Rectal smooth muscle tissue (tissue), 1 donor: ENCODE measurements around the gene STK24.

ENCODE experiments used
- H3K27ac ChIP-seq: one replicate; pipeline ENCODE4 v1.7.0; 2013; ENCODE audit warnings: low read depth, low read length, inconsistent platforms
- H3K27me3 ChIP-seq: one replicate; pipeline ENCODE4 v1.7.0; 2013; ENCODE audit warnings: low read length; ENCODE audit not compliant: control insufficient read depth, insufficient read depth
- H3K36me3 ChIP-seq: one replicate; pipeline ENCODE4 v1.7.0; 2013; ENCODE audit warnings: low read length; ENCODE audit not compliant: control insufficient read depth, insufficient read depth
- H3K4me1 ChIP-seq: one replicate; pipeline ENCODE4 v1.7.0; 2013; ENCODE audit warnings: low read length; ENCODE audit not compliant: control insufficient read depth, insufficient read depth
- H3K4me3 ChIP-seq: one replicate; pipeline ENCODE4 v1.7.0; 2013; ENCODE audit warnings: low read length
- H3K9ac ChIP-seq: one replicate; pipeline ENCODE4 v1.7.0; 2013; ENCODE audit warnings: low read length

STK24 gene

GRCh38 chr13:98521461-98522247 lies 55.3 kb downstream of the STK24 start:
- no peak overlapping the region for H3K27ac ChIP-seq
- H3K4me3 ChIP-seq: no peak overlapping the region
- H3K4me1 ChIP-seq: peaks cover 12% of the 10 kb centered on the region
- H3K27me3 ChIP-seq: no peaks in the 10 kb centered on the region
- H3K9ac ChIP-seq: no peak overlapping the region
- H3K36me3 ChIP-seq: peaks cover 3% of the 10 kb centered on the region

DNA sequence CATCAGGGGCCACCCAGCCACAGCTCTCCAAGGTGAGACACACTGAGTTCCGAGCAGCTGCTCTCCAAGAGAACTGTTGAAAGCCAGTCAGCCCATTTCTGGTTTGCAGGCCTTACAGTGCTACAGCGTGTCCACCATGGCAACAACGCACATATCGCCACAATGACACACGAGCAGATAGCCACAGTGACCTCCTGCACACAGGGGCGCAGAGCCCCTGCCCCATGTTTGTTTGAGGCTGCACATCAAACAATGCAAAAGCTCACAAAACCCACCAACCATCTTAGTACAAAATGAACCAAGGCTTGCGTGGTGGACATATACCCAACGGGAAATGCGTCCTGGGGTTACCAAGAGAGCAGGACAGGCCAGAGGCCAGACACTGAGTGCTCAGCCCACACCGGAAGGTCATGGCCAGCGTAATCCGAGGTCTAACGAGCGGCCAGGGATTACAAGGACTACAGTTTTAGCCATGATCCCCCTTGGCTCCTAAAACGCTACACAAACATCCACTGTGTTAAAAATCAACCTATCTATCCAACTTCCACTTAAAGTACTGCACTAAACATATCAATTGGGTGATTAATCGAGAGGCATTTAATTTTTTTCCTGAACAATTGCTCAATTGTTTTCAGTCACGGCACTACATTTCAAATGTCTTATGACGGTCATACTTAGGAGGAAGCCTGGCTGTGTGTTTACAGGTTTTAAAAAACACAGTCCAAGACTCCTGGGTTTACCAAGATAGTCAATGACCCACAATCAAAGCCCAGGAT lies 56.0 kb downstream of the STK24 start:
- no peak overlapping the region for H3K27ac ChIP-seq

GRCh38 chr13:98519976-98520375 lies 56.9 kb downstream of the STK24 start:
- Histone ChIP-seq H3K9ac (no peak overlapping the region), H3K4me1 (peaks cover 12% of the 10 kb centered on the region), H3K27ac (no peak overlapping the region)

More for the DNA sequence above, 56.0 kb downstream of the STK24 start:
- no peak overlapping the region for H3K4me3 ChIP-seq
- peaks cover 12% of the 10 kb centered on the region for H3K4me1 ChIP-seq
- peaks cover 3% of the 10 kb centered on the region for H3K36me3 ChIP-seq
- H3K27me3 ChIP-seq: no peaks in the 10 kb centered on the region
- no peak overlapping the region for H3K9ac ChIP-seq

DNA sequence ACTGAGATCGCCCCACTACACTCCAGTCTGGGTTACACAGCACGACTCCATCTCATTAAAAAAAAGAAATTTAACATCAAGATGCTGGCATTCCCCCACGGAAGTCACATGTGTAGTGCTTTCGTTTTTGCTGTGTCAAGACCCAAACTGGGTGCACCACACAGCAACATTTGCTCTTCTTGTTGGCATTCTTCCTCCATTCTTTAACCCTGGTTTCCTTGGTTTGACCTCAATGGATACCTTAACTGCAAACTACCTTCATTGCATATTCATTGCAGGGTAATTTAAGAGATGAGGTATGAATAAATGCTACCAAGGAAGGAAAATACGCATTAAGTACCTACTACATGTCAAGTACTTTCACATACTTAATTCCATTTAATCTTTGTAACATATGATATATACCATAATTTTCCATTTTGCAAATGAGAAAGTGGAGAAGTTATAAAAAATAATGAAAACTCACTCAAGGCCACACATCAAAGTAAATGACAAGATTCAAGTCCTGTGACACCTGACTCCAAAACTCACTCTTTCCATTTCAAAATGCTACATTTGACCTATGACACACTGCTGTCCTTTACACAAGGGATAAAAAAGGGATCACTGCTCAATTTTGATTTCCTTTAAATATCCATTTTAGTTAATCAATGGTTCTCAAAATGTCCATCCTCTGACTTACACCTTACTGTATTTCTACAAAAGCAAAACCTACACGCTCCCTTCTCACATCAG lies 59.2 kb downstream of the STK24 start:
- Histone ChIP-seq H3K27ac (no peak overlapping the region), H3K9ac (no peak overlapping the region), H3K36me3 (peaks cover 3% of the 10 kb centered on the region), H3K4me1 (peaks cover 8% of the 10 kb centered on the region), H3K27me3 (no peaks in the 10 kb centered on the region), H3K4me3 (no peak overlapping the region)

More at GRCh38 chr13:98519976-98520375, 56.9 kb downstream of the STK24 start:
- no peak overlapping the region for H3K4me3 ChIP-seq
- H3K27me3 ChIP-seq: no peaks in the 10 kb centered on the region
- H3K36me3 ChIP-seq: peaks cover 3% of the 10 kb centered on the region

- Histone ChIP-seq H3K4me3 (no peak overlapping the region), H3K9ac (no peak overlapping the region), H3K27ac (no peak overlapping the region), H3K4me1 (peaks cover 3% of the 10 kb centered on the region), H3K27me3 (no peaks in the 10 kb centered on the region), H3K36me3 (peaks cover 3% of the 10 kb centered on the region)
These were observed 61.0 kb downstream of the STK24 start for GRCh38 chr13:98515818-98516465.

DNA sequence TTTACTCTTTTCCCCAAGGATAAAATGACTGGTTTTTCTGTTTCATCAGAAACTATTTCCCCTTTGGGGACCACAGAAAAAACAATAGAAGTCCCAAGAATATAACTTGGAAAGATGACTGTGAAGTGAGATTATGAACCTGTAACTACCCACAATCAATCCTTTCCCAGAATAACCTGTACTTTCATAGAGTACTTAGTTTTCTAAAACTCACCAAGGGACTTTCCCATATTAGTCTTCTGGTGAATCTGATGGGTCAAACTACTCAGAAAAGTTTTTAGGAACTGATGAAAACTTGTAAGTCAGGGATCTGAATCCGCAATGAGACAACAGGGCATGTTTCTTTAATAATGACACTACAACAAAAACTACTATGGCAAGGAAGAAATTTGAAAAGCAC lies 62.6 kb downstream of the STK24 start:
- Histone ChIP-seq H3K27me3 (no peaks in the 10 kb centered on the region), H3K27ac (no peak overlapping the region), H3K36me3 (peaks cover 3% of the 10 kb centered on the region), H3K9ac (no peak overlapping the region), H3K4me3 (no peak overlapping the region), H3K4me1 (peaks cover 9% of the 10 kb centered on the region)

GRCh38 chr13:98513837-98514236 lies 63.1 kb downstream of the STK24 start:
- Histone ChIP-seq H3K9ac (no peak overlapping the region), H3K4me1 (peaks cover 10% of the 10 kb centered on the region), H3K4me3 (no peak overlapping the region), H3K27me3 (no peaks in the 10 kb centered on the region), H3K36me3 (peaks cover under 1% of the 10 kb centered on the region), H3K27ac (no peak overlapping the region)

DNA sequence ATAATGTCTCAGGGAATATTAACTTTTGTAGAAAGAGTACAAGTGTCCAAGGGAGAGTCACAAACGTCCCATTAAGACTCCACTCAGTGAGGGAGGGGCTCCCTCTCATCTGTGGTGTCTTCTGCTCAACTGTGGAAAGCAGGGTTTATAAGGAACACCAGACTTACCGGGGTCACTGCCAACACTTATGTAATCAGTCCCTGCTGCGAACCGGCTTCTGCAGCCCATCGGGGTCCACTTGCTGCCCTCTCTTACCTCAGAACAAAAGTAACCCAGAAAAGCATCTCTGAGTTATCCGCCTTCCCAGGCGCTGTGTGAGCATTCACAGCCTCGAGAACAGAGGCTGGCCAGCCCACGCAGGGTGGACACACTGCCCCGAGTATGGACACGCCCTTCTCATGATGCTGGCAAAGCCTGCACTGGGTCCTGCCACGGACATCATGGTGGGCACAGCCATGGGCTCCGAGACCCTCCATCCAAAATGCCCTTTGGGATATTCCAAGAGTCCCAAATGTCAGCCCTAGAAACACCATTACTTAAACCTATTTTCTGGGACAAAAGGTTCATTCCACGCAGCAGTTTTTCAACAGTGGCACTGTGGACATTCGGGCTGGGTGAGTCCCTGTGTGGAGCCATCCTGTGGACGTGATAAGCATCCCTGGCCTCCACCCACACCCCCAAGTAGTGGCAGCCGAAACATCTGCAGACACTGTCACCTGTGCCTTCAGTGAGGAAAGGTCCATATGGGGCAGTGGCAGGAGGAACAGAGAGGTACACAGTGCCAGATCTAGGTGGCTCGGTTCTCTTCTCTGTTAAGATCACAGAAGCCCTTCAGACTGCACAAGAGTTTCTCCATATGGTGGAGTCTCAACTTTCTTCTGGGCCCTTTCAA lies 63.9 kb downstream of the STK24 start:
- Histone ChIP-seq H3K27ac (no peak overlapping the region), H3K4me1 (peaks cover 10% of the 10 kb centered on the region), H3K9ac (no peak overlapping the region), H3K36me3 (no peaks in the 10 kb centered on the region), H3K27me3 (no peaks in the 10 kb centered on the region), H3K4me3 (no peak overlapping the region)

DNA sequence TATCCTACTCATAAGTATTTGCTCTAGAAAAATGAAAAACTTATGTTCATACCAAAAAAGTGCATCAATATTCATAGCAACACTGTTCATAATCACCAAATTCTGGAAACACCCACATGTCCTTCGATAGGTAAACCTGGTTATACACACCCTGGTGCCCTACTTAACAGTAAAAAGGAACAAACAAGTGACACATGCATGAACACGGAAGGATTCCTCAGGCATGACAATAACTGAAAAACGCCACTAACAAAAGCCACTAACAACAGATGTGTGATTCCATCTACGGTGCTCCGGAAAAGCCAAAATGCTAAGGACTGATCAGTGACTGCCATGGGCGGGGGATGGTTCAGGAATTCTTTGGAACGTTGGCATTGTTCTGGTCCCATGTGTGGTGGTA lies 65.5 kb downstream of the STK24 start:
- H3K27me3 ChIP-seq: no peaks in the 10 kb centered on the region
- no peak overlapping the region for H3K4me3 ChIP-seq
- H3K27ac ChIP-seq: no peak overlapping the region
- H3K4me1 ChIP-seq: peaks cover 24% of the 10 kb centered on the region
- H3K36me3 ChIP-seq: no peaks in the 10 kb centered on the region
- no peak overlapping the region for H3K9ac ChIP-seq

GRCh38 chr13:98510156-98510509 lies 66.8 kb downstream of the STK24 start:
- Histone ChIP-seq H3K36me3 (no peaks in the 10 kb centered on the region), H3K4me3 (no peak overlapping the region), H3K27me3 (no peaks in the 10 kb centered on the region), H3K27ac (peak overlapping the region; percentile 52), H3K9ac (no peak overlapping the region), H3K4me1 (peaks cover 30% of the 10 kb centered on the region)

DNA sequence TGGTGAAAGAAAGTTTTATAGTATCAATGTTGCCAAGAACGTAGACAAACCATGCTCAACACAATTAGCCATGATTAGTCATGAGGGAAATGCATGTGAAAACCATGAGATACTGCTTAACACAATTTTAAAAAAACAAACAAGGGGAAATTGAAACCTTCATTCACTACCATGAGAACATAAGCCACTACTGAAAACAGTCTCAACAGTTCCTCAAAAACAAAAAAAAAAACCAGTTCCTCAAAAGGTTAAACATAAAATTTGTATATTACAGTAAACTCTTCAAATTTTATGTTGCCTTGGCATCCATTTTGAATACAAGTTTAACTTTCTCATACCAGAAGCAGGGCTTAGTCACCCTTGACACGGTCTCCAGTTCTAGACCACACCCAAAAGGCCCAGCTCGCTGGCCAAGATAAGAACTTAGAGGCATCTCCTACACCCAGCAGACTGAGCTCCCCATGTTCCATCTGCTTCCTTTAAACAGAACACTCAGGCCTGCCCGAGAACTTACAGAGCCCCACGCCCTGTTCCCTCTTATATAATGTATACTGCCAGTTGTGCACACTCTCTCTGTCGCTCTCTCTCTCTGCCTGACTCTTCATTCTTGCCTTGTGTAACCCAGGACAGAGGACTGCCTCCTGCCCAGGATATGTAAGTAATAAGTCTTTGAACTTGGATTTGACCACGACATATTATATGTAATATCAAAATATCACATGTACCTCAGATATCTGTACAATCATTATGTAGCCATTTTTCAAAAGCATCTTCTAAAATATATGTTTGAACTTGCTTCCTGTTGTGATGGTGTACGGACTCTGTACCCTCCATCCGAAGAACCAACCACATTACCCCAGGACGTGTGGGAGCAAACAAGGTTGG lies 67.4 kb downstream of the STK24 start:
- H3K4me1 ChIP-seq: peaks cover 30% of the 10 kb centered on the region
- H3K4me3 ChIP-seq: no peak overlapping the region
- peak overlapping the region; percentile 52 for H3K27ac ChIP-seq
- H3K27me3 ChIP-seq: no peaks in the 10 kb centered on the region
- H3K36me3 ChIP-seq: no peaks in the 10 kb centered on the region
- no peak overlapping the region for H3K9ac ChIP-seq
